GM12878 (cell line): ENCODE data around the gene ELP4. TPM values are rescaled to one million over a fixed set of nuclear protein-coding genes. Genes with fewer than 3 reads are reported as not detected.

Experiments used
- ATAC-seq: fragments of 200-7000 bp; cut with Tn5 transposase; 3 replicates; pipeline ENCODE4 v1.9.1; 2020; ENCODE audit warnings: mild to moderate bottlenecking, moderate library complexity
- BruUV-seq: library from RNA; stranded (reverse); fragments of 400-500 nt; replicated peaks from 2 replicates; lab custom pipeline; 2021; lab: Mats Ljungman, UMichigan
- CTCF ChIA-PET: fragments of 300-600 bp; sonication (Branson Sonifier 250); formaldehyde crosslinking; extraction: SDS; loops from one replicate; lab custom pipeline; 2021; ENCODE audit warnings: inconsistent platforms; lab: Yijun Ruan, JAX
- POLR2A ChIA-PET: fragments of 350-600 bp; formaldehyde crosslinking; extraction: SDS; loops from one replicate; lab custom pipeline; 2021; ENCODE audit warnings: inconsistent platforms; lab: Charles Lee
- RAD21 ChIA-PET: fragments of 300-600 bp; sonication (Branson Sonifier 250); formaldehyde crosslinking; loops from one replicate; lab custom pipeline; 2023; ENCODE audit warnings: antibody characterized with exemption; ENCODE audit not compliant: unreplicated experiment; lab: Charles Lee
- SMC1A ChIA-PET: fragments of 300-600 bp; sonication (Branson Sonifier 250); formaldehyde crosslinking; loops from one replicate; lab custom pipeline; 2023; ENCODE audit not compliant: unreplicated experiment, uncharacterized antibody; lab: Charles Lee
- DNase-seq: peaks from one replicate; pipeline ENCODE4 v3.0.0-alpha.2; 2011; ENCODE audit warnings: low read depth, low spot score
- FAIRE-seq: peaks from 3 replicates; lab custom pipeline; 2011; peaks lifted over from hg19 to GRCh38; lab: Jason Lieb, UNC
- H2AFZ ChIP-seq: 2 replicates; pipeline ENCODE4 v1.6.0; 2011; ENCODE audit warnings: low read depth, low read length, control low read depth; ENCODE audit not compliant: control insufficient read depth
- H3K27ac ChIP-seq: 2 replicates; pipeline ENCODE4 v1.5.1; 2011; ENCODE audit warnings: control low read depth; ENCODE audit not compliant: control insufficient read depth, insufficient read depth
- H3K27me3 ChIP-seq, 2 experiments: replicated peaks in 1 of 2; 2 replicates each; pipeline versions ENCODE4 v1.6.0 to v1.6.1; 2011; ENCODE audit warnings: low read length in 1 of 2; ENCODE audit not compliant: control insufficient read depth in 2 of 2, insufficient read depth in 2 of 2
- H3K36me3 ChIP-seq, 2 experiments: 2 replicates each; pipeline ENCODE4 v1.5.1; 2011; ENCODE audit warnings: low read length in 1 of 2; ENCODE audit not compliant: control insufficient read depth in 2 of 2, insufficient read depth in 2 of 2
- H3K4me1 ChIP-seq: 2 replicates; pipeline ENCODE4 v1.6.1; 2011; ENCODE audit warnings: mild to moderate bottlenecking, low read length, moderate library complexity, mixed read lengths; ENCODE audit not compliant: control insufficient read depth, insufficient read depth
- H3K4me2 ChIP-seq: 2 replicates; pipeline ENCODE4 v1.6.0; 2011; ENCODE audit warnings: control low read depth; ENCODE audit not compliant: control insufficient read depth, insufficient read depth
- H3K4me3 ChIP-seq: fragments of 200-600 bp; sonication (generic); 2 replicates; pipeline ENCODE4 v1.5.1; 2016
- H3K79me2 ChIP-seq: 2 replicates; pipeline ENCODE4 v1.6.0; 2011; ENCODE audit warnings: low read length; ENCODE audit not compliant: control insufficient read depth, insufficient read depth
- H3K9ac ChIP-seq: 2 replicates; pipeline ENCODE4 v1.8.0; 2011; ENCODE audit warnings: low read length, control low read depth, mixed read lengths; ENCODE audit not compliant: control insufficient read depth, insufficient read depth
- H3K9me3 ChIP-seq: replicated peaks from 3 replicates; pipeline ENCODE4 v1.5.1; 2011; ENCODE audit warnings: mild to moderate bottlenecking, low read length; ENCODE audit not compliant: control insufficient read depth, insufficient read depth
- H4K20me1 ChIP-seq: 2 replicates; pipeline ENCODE4 v1.6.0; 2011; ENCODE audit not compliant: control insufficient read depth, insufficient read depth
- ATF2 ChIP-seq: IDR thresholded peaks from 2 replicates; pipeline ENCODE4 v1.6.1; 2012; ENCODE audit warnings: low read length, inconsistent platforms
- BCL11A ChIP-seq: IDR thresholded peaks from 2 replicates; pipeline ENCODE4 v1.6.1; 2011; ENCODE audit warnings: low read depth, low read length
- BRCA1 ChIP-seq: IDR thresholded peaks from 2 replicates; pipeline ENCODE4 v1.6.1; 2011; ENCODE audit warnings: low read depth, low read length, improper control_type of control experiment
- CBFB ChIP-seq: IDR thresholded peaks from 2 replicates; pipeline ENCODE4 v1.6.1; 2016; ENCODE audit warnings: antibody characterized with exemption, low read depth
- CEBPB ChIP-seq, 2 experiments: fragments of 150-350 bp in 1 of 2; IDR thresholded peaks; 2 replicates each; pipeline ENCODE4 v1.6.1; 2012 to 2014; ENCODE audit warnings: low read depth in 2 of 2, low read length in 2 of 2, borderline replicate concordance in 1 of 2, inconsistent platforms in 1 of 2
- DPF2 ChIP-seq: fragments of 450-650 bp; IDR thresholded peaks from 2 replicates; pipeline ENCODE4 v1.6.1; 2017; ENCODE audit warnings: mild to moderate bottlenecking
- HCFC1 ChIP-seq: fragments of 150-350 bp; IDR thresholded peaks from 2 replicates; pipeline ENCODE4 v1.6.1; 2014; ENCODE audit warnings: low read length
- IRF4 ChIP-seq: IDR thresholded peaks from 2 replicates; pipeline ENCODE4 v1.6.1; 2011; ENCODE audit warnings: low read depth, low read length
- KLF5 ChIP-seq: fragments of 450-650 bp; IDR thresholded peaks from 2 replicates; pipeline ENCODE4 v1.6.1; 2014; ENCODE audit warnings: mild to moderate bottlenecking; ENCODE audit not compliant: partially characterized antibody
- MTA2 ChIP-seq: fragments of 450-650 bp; IDR thresholded peaks from 2 replicates; pipeline ENCODE4 v1.6.1; 2016; ENCODE audit warnings: low read depth, mild to moderate bottlenecking, moderate library complexity
- NFIC ChIP-seq: IDR thresholded peaks from 2 replicates; pipeline ENCODE4 v1.6.1; 2012; ENCODE audit warnings: low read depth, mild to moderate bottlenecking, inconsistent platforms, low read length, moderate library complexity
- PRDM15 ChIP-seq: fragments of 450-650 bp; formaldehyde crosslinking; IDR thresholded peaks from 2 replicates; pipeline ENCODE4 v1.4.0; 2020; ENCODE audit warnings: mild to moderate bottlenecking, moderate library complexity
- RAD21 ChIP-seq: IDR thresholded peaks from 2 replicates; pipeline ENCODE4 v1.6.1; 2011; ENCODE audit warnings: mild to moderate bottlenecking, low read depth, low read length, moderate library complexity; ENCODE audit not compliant: insufficient read depth
- RUNX3 ChIP-seq: IDR thresholded peaks from 2 replicates; pipeline ENCODE4 v1.6.1; 2012; ENCODE audit warnings: low read length, inconsistent platforms
- ZBTB4 ChIP-seq: fragments of 450-650 bp; formaldehyde crosslinking; IDR thresholded peaks from 2 replicates; pipeline ENCODE4 v1.4.0; 2022; ENCODE audit warnings: mild to moderate bottlenecking, moderate library complexity
- in situ Hi-C: fragments of 300-500 bp; cut with MboI; formaldehyde crosslinking; loops from 9 replicates; pipeline ENCODE4 v1.14.3; 2018; ENCODE audit warnings: mixed read lengths
- intact Hi-C: fragments of 100-400 bp; cut with micrococcal nuclease; formaldehyde crosslinking; loops from one replicate; pipeline ENCODE4 v1.14.2; 2022; ENCODE audit not compliant: unreplicated experiment
- polyA plus RNA-seq, 11 experiments: library from polyadenylated mRNA; depleted of rRNA in 4 of 11; unstranded in 6 of 11; stranded (reverse) in 5 of 11; fragments of >200 nt; fragmentation: Nextera tagmentation in 4 of 11; fragmentation: Illumina TruSeq in 1 of 11; extraction: Ambion mirVana in 4 of 11; extraction: Trizol in 1 of 11; gene quantifications; 1 replicate in 1 of 11; 2 replicates in 10 of 11; pipeline versions ENCODE4 v1.2.1 to v1.2.3, GENCODE V29; 2011 to 2016; ENCODE audit warnings: inconsistent platforms in 2 of 11, missing spikeins in 2 of 11, low read depth in 1 of 11
- total RNA-seq, 4 experiments: library from RNA; depleted of rRNA in 3 of 4; stranded (reverse); fragments of >200 nt in 3 of 4; fragmentation: Illumina TruSeq in 1 of 4; extraction: Trizol in 1 of 4; gene quantifications; 2 replicates each; pipeline versions ENCODE4 v1.2.1 to v1.2.3, GENCODE V29; 2013 to 2021

Gene ELP4
- total and polyA plus RNA-seq, 10 of the 15 experiments (the other 5 are each of a cell fraction or from before 2014, with no cell fraction given), result 17.7 to 36.1 (median 27.0) TPM

- TF ChIP-seq ZBTB4 (CRISPR knock-in tag), result no peak
- no peak for TF ChIP-seq HCFC1
- TF ChIP-seq DPF2, result no peak
- TF ChIP-seq PRDM15 (CRISPR knock-in tag), result no peak
- TF ChIP-seq IRF4, result no peak
Measured at GRCh38 chr11:31617246-31617645, 107.7 kb downstream of the ELP4 start (continued).

GRCh38 chr11:31619980-31620379 is 110.4 kb downstream of the ELP4 start:
- Histone ChIP-seq H3K4me3 (no peak overlapping the region), H3K4me1 (no peaks in the 10 kb centered on the region), H3K4me2 (no peak overlapping the region), H3K27ac (no peak overlapping the region), H3K36me3 (no peaks in the 10 kb centered on the region), H3K9me3 (no peaks in the 10 kb centered on the region), H3K79me2 (no peaks in the 10 kb centered on the region), H3K9ac (no peak overlapping the region), H4K20me1 (no peaks in the 10 kb centered on the region), H2AFZ (no peak overlapping the region), H3K27me3 (no peaks in the 10 kb centered on the region)
- intact Hi-C loops, result no loop called here
- DNase-seq (no peak), ATAC-seq (peak; percentile 54; the same call in 2 of the 3 replicates), FAIRE-seq (no peak)
- ChIA-PET POLR2A (no interaction called here), SMC1A (no interaction called here), CTCF (interaction anchor here (0.6 to 0.8 kb wide), 2 partner anchors 21 to 66 kb away, joined by 3 read pairs; no protein-coding TSS in a partner anchor), RAD21 (interaction anchor here (1.4 kb wide), 1 partner anchor 19 kb away, joined by 3 read pairs; no protein-coding TSS in a partner anchor)
- in situ Hi-C loops, result no loop called here
- BruUV-seq, result no TSS peak
- TF ChIP-seq NFIC (peak; percentile 52; the same call in 1 of the 2 replicates), RUNX3 (peak; percentile 96), MTA2 (peak; percentile 45; the same call in 1 of the 2 replicates), CEBPB (IDR thresholded peaks at IDR 0.05; ENCODE audit: borderline replicate concordance in 1 of 2, low read depth in 2 of 2, low read length in 2 of 2) (0 out of 4 replicates have a peak, but pooled peaks of 1 of the 2 experiments have one; percentile 35), BCL11A (0 out of 2 replicates have a peak, but pooled peaks have one; percentile 32), ATF2 (0 out of 2 replicates have a peak, but pooled peaks have one; percentile 36), KLF5 (no peak), BRCA1 (no peak), RAD21 (no peak), CBFB (peak; percentile 33; the same call in 1 of the 2 replicates)
